Fibroblast of lung (primary cell): ENCODE results near the gene USP47. TPM values are rescaled to one million over a fixed set of nuclear protein-coding genes. Genes with fewer than 3 reads are reported as not detected.

Experiments used
- DNase-seq, 2 donors: peaks; one replicate each; pipeline versions ENCODE4 v3.0.0 to v3.0.0-alpha.2; 2010; ENCODE audit warnings: low read depth in 2 of 2
- H2AFZ ChIP-seq: 2 replicates; pipeline ENCODE4 v1.5.1; 2012; ENCODE audit warnings: low read length, control low read depth, inconsistent platforms
- H3K27ac ChIP-seq: 2 replicates; pipeline ENCODE4 v1.5.1; 2011; ENCODE audit warnings: low read length, control low read depth; ENCODE audit not compliant: insufficient read depth
- H3K27me3 ChIP-seq: 2 replicates; pipeline ENCODE4 v1.5.1; 2011; ENCODE audit warnings: mild to moderate bottlenecking, low read length; ENCODE audit not compliant: control insufficient read depth, insufficient read depth
- H3K36me3 ChIP-seq: 2 replicates; pipeline ENCODE4 v1.5.1; 2011; ENCODE audit warnings: low read length; ENCODE audit not compliant: control insufficient read depth, insufficient read depth
- H3K4me1 ChIP-seq: 2 replicates; pipeline ENCODE4 v1.5.1; 2011; ENCODE audit warnings: low read length; ENCODE audit not compliant: control insufficient read depth, insufficient read depth; ENCODE audit errors: extremely low read depth
- H3K4me2 ChIP-seq: 2 replicates; pipeline ENCODE4 v1.5.1; 2011; ENCODE audit warnings: low read length, control low read depth; ENCODE audit not compliant: insufficient read depth; ENCODE audit errors: extremely low read depth
- H3K4me3 ChIP-seq, 4 experiments: fragments of 200-600 bp in 1 of 4; sonication (generic) in 1 of 4; replicated peaks in 1 of 4; 2 replicates each; pipeline ENCODE4 v1.5.1; 2011 to 2016; ENCODE audit warnings: low read length in 4 of 4, low read depth in 3 of 4, mild to moderate bottlenecking in 3 of 4, control low read depth in 2 of 4, inconsistent platforms in 1 of 4, mixed read lengths in 1 of 4; ENCODE audit not compliant: insufficient read depth in 1 of 4; ENCODE audit errors: control extremely low read depth in 1 of 4
- H3K79me2 ChIP-seq: 2 replicates; pipeline ENCODE4 v1.5.1; 2012; ENCODE audit warnings: mild to moderate bottlenecking, low read length, inconsistent platforms; ENCODE audit not compliant: control insufficient read depth, insufficient read depth
- H3K9ac ChIP-seq: 2 replicates; pipeline ENCODE4 v1.5.1; 2011; ENCODE audit warnings: mild to moderate bottlenecking, low read length, control low read depth; ENCODE audit not compliant: insufficient read depth
- H3K9me3 ChIP-seq: 2 replicates; pipeline ENCODE4 v1.5.1; 2012; ENCODE audit warnings: low read depth, low read length; ENCODE audit not compliant: control insufficient read depth, insufficient read depth
- H4K20me1 ChIP-seq: 2 replicates; pipeline ENCODE4 v1.5.1; 2011; ENCODE audit warnings: low read length; ENCODE audit not compliant: control insufficient read depth, insufficient read depth; ENCODE audit errors: extremely low read depth
- CTCF ChIP-seq, 2 donors: IDR thresholded peaks in 1 of 2; conservative IDR thresholded peaks in 1 of 2; 1 replicate in 1 of 2; 2 replicates in 1 of 2; pipeline ENCODE4 v1.5.1; 2011 to 2012; ENCODE audit warnings: low read length in 2 of 2, control low read depth in 1 of 2, inconsistent platforms in 1 of 2, low read depth in 1 of 2, mild to moderate bottlenecking in 1 of 2
- EZH2 ChIP-seq: IDR thresholded peaks from 2 replicates; pipeline ENCODE4 v1.5.1; 2012; ENCODE audit warnings: low read length, control low read depth, mild to moderate bottlenecking; ENCODE audit errors: missing control alignments
- polyA plus RNA-seq, 2 donors: library from polyadenylated mRNA; depleted of rRNA in 1 of 2; stranded (reverse) in 1 of 2; unstranded in 1 of 2; fragments of >200 nt; gene quantifications; 2 replicates each; pipeline ENCODE4 v1.2.1, GENCODE V29; 2011 to 2012; ENCODE audit warnings: missing spikeins in 1 of 2
- total RNA-seq: library from RNA; depleted of rRNA; stranded (reverse); fragments of >200 nt; gene quantifications from 2 replicates; pipeline ENCODE4 v1.2.1, GENCODE V29; 2014

USP47 gene
- total and polyA plus RNA-seq, 2 donors (not counting 1 experiment from before 2014, with no cell fraction given): 40.3 to 162 TPM

GRCh38 chr11:11981364-11981763 lies 139.6 kb downstream of the USP47 start:
- H3K36me3 ChIP-seq: peaks cover 2% of the 10 kb centered on the region
- peak overlapping the region; percentile 95 for H3K27ac ChIP-seq
- H3K4me1 ChIP-seq: peaks cover 83% of the 10 kb centered on the region
- H3K9me3 ChIP-seq: no peaks in the 10 kb centered on the region
- no peak for DNase-seq
- H3K9ac ChIP-seq: no peak overlapping the region
- TF ChIP-seq CTCF (conservative IDR thresholded peaks at IDR 0.05 in 1 of 2, IDR thresholded peaks at IDR 0.05 in 1 of 2; ENCODE audit: low read depth in 1 of 2, low read length in 2 of 2): no peak
- TF ChIP-seq EZH2: no peak
- H3K27me3 ChIP-seq: no peaks in the 10 kb centered on the region
- H3K4me2 ChIP-seq: no peak overlapping the region
- peaks cover 12% of the 10 kb centered on the region for H3K79me2 ChIP-seq
- no peaks in the 10 kb centered on the region for H4K20me1 ChIP-seq
- no peak overlapping the region for H2AFZ ChIP-seq
- H3K4me3 ChIP-seq: no peak overlapping the region

GRCh38 chr11:11981840-11982239 lies 140.1 kb downstream of the USP47 start:
- H2AFZ ChIP-seq: no peak overlapping the region

GRCh38 chr11:11982461-11982860 lies 140.7 kb downstream of the USP47 start:
- Histone ChIP-seq H3K4me1 (peaks cover 80% of the 10 kb centered on the region), H3K4me2 (no peak overlapping the region), H3K27ac (peak overlapping the region; percentile 59), H3K27me3 (no peaks in the 10 kb centered on the region), H3K36me3 (peaks cover 4% of the 10 kb centered on the region), H3K4me3 (no peak overlapping the region), H3K79me2 (peaks cover 18% of the 10 kb centered on the region), H4K20me1 (no peaks in the 10 kb centered on the region), H3K9me3 (no peaks in the 10 kb centered on the region), H2AFZ (no peak overlapping the region), H3K9ac (no peak overlapping the region)
- no peak for TF ChIP-seq EZH2
- no peak for DNase-seq

More at GRCh38 chr11:11981840-11982239, 140.1 kb downstream of the USP47 start:
- no peak for TF ChIP-seq CTCF (conservative IDR thresholded peaks at IDR 0.05 in 1 of 2, IDR thresholded peaks at IDR 0.05 in 1 of 2; ENCODE audit: low read depth in 1 of 2, low read length in 2 of 2)
- TF ChIP-seq EZH2: no peak
- Histone ChIP-seq H3K27me3 (no peaks in the 10 kb centered on the region), H3K4me2 (no peak overlapping the region), H4K20me1 (no peaks in the 10 kb centered on the region), H3K36me3 (peaks cover 2% of the 10 kb centered on the region), H3K9ac (no peak overlapping the region), H3K79me2 (peaks cover 15% of the 10 kb centered on the region), H3K27ac (no peak overlapping the region), H3K4me3 (no peak overlapping the region), H3K4me1 (peaks cover 80% of the 10 kb centered on the region), H3K9me3 (no peaks in the 10 kb centered on the region)
- DNase-seq: no peak
